GM12801 (cell line): ENCODE results near the gene ANXA4.

ENCODE experiments used
- CTCF ChIP-seq: IDR thresholded peaks from one replicate; pipeline ENCODE4 v1.5.1; 2011; ENCODE audit warnings: control low read depth; ENCODE audit not compliant: insufficient read length; ENCODE audit errors: extremely low read depth

The ANXA4 gene

GRCh38 chr2:69830045-69830905 lies 88.3 kb downstream of the ANXA4 start:
- TF ChIP-seq CTCF, result no peak

GRCh38 chr2:69831354-69831905 lies 89.5 kb downstream of the ANXA4 start:
- no peak for TF ChIP-seq CTCF

- no peak for TF ChIP-seq CTCF
Observed at GRCh38 chr2:69833752-69834151, 91.8 kb downstream of the ANXA4 start.

- no peak for TF ChIP-seq CTCF
Observed at GRCh38 chr2:69835666-69836065, 93.7 kb downstream of the ANXA4 start.

GRCh38 chr2:69836316-69836715 lies 94.4 kb downstream of the ANXA4 start:
- no peak for TF ChIP-seq CTCF

- no peak for TF ChIP-seq CTCF
Observed at GRCh38 chr2:69837533-69837932, 95.6 kb downstream of the ANXA4 start.

GRCh38 chr2:69843993-69844392 lies 102.1 kb downstream of the ANXA4 start:
- no peak for TF ChIP-seq CTCF
